ENCODE results near the gene SNRPA.

Gene SNRPA

DNA sequence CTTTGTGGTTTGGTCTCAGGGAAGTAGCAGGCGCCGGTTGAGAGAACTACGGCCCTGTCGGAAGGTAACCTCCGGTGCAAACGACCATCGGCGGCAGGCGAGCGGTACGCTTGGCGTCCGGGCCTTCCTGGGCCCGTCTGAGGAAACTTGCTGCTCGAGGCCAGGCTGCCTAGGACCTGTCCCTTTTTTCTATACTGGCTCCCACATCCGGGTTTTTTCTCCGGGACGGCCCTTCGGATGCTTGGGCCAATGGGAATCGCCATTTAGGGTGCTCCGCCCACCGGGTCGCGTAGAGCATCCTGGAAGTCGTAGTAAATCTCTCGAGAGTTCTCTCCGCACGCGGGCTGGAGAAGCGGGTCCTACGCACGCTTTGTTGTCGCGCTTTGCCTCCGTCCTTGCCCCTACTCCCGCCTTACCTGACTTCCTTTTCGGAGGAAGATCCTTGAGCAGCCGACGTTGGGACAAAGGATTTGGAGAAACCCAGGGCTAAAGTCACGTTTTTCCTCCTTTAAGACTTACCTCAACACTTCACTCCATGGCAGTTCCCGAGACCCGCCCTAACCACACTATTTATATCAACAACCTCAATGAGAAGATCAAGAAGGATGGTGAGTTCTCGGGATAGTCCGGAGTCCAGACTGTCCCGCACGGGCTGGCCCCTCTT is at the start of gene SNRPA:
Gene SNRPA (plus strand): TSS at position 330 of the 664 bp plus-strand sequence. CDS start 206 bp downstream, at position 536.
- Histone ChIP-seq H4K20me1 (ENCODE audit: insufficient read depth, low read length) (peaks cover 18% of the 10 kb centered on the region), H3K4me1 (ENCODE audit: low read length) (peaks cover 45% of the 10 kb centered on the region), H2AFZ (ENCODE audit: low read depth, low read length) (no peak within 1 kb of the TSS; the same call in 1 of the 2 replicates), H3K4me3 (ENCODE audit: low read length) (peak within 1 kb of the TSS; percentile 92), H3K79me2 (ENCODE audit: low read length) (peaks cover 70% of the 10 kb centered on the region), H3K9ac (ENCODE audit: low read length) (peak within 1 kb of the TSS; percentile 97), H3K27me3 (ENCODE audit: low read depth, low read length) (no peaks in the 10 kb centered on the region), H3K9me3 (ENCODE audit: insufficient read depth, low read length) (no peaks in the 10 kb centered on the region), H3K27ac (ENCODE audit: low read length) (peak within 1 kb of the TSS; percentile 80), H3K36me3 (replicated peaks; ENCODE audit: low read depth, low read length) (peaks cover 24% of the 10 kb centered on the region), H3K4me2 (ENCODE audit: low read length) (peak within 1 kb of the TSS; percentile 95)
- TF ChIP-seq, protein P1, sequence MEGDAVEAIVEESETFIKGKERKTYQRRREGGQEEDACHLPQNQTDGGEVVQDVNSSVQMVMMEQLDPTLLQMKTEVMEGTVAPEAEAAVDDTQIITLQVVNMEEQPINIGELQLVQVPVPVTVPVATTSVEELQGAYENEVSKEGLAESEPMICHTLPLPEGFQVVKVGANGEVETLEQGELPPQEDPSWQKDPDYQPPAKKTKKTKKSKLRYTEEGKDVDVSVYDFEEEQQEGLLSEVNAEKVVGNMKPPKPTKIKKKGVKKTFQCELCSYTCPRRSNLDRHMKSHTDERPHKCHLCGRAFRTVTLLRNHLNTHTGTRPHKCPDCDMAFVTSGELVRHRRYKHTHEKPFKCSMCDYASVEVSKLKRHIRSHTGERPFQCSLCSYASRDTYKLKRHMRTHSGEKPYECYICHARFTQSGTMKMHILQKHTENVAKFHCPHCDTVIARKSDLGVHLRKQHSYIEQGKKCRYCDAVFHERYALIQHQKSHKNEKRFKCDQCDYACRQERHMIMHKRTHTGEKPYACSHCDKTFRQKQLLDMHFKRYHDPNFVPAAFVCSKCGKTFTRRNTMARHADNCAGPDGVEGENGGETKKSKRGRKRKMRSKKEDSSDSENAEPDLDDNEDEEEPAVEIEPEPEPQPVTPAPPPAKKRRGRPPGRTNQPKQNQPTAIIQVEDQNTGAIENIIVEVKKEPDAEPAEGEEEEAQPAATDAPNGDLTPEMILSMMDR (IDR thresholded peaks at IDR 0.05; ENCODE audit: low read depth, low read length): no peak
- TF ChIP-seq EZH2phosphoT487 (IDR thresholded peaks at IDR 0.05; ENCODE audit: low read depth): no peak

DNA sequence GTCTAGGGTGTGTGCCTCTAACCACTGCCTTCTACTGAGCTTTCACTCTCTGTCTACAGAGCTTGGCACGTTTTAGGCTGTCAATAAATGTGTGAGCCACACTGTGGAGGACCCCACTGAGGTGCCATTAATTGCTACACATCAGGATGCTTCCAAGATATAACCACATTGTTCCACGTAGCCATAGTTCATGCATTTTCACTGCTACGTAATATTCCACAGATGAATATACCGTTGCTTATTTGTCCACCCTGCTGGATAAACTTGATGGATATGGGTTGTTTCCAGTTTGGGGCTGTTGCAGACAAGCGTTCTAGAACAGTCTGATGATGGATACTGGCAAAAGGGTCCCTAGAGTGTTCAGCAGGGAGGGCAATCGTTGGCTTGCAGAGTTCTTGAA is 49.2 kb upstream of the SNRPA start:
- no peak overlapping the region for H2AFZ ChIP-seq (ENCODE audit: low read depth, low read length)
- TF ChIP-seq, protein P1 (IDR thresholded peaks at IDR 0.05; ENCODE audit: low read depth, low read length): no peak
- no peak for TF ChIP-seq EZH2phosphoT487 (IDR thresholded peaks at IDR 0.05; ENCODE audit: low read depth)
- H3K9me3 ChIP-seq (ENCODE audit: insufficient read depth, low read length): no peaks in the 10 kb centered on the region
- H3K4me3 ChIP-seq (ENCODE audit: low read length): no peak overlapping the region
- H3K27ac ChIP-seq (ENCODE audit: low read length): no peak overlapping the region
- no peak overlapping the region for H3K9ac ChIP-seq (ENCODE audit: low read length)
- peaks cover 28% of the 10 kb centered on the region for H3K36me3 ChIP-seq (replicated peaks; ENCODE audit: low read depth, low read length)
- H3K79me2 ChIP-seq (ENCODE audit: low read length): no peaks in the 10 kb centered on the region
- H4K20me1 ChIP-seq (ENCODE audit: insufficient read depth, low read length): no peaks in the 10 kb centered on the region
- no peak overlapping the region for H3K4me2 ChIP-seq (ENCODE audit: low read length)
- no peaks in the 10 kb centered on the region for H3K4me1 ChIP-seq (ENCODE audit: low read length)
- H3K27me3 ChIP-seq (ENCODE audit: low read depth, low read length): no peaks in the 10 kb centered on the region

DNA sequence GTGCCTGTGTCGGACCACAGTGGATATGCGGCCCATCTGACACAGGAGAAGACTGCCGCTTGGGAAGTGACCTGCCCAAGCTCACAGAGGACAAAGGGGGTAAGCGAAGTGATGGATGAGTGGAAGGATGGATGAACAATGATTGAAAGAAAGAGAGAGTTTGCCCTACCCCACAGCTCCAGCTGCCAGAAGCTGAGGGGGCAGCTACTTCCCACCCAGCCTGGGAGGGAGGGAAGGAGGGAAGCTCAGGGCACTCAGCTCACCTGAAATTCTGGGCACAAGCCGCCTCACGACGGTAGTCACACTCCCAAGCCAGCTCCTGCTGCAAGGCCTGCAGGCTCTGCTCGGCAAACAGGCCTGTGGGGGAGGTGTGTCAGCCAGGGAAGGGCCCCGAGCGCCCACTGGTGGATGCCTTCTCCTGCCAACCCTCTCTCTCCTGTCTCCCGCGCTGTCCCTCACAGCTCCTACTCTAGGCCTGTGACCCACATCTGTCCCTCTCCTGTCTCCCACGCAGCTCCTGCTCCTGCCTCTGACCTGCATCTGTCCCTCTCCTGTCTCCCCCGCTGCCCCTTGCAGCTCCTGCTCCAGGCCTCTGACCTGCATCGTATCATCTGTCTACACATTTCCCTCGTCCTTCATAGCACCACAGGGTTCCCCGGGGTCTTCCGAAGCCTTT is 48.5 kb upstream of the SNRPA start:
- H3K36me3 ChIP-seq (replicated peaks; ENCODE audit: low read depth, low read length): peaks cover 26% of the 10 kb centered on the region
- H3K27ac ChIP-seq (ENCODE audit: low read length): no peak overlapping the region
- H3K4me2 ChIP-seq (ENCODE audit: low read length): no peak overlapping the region
- no peaks in the 10 kb centered on the region for H3K79me2 ChIP-seq (ENCODE audit: low read length)
- no peaks in the 10 kb centered on the region for H4K20me1 ChIP-seq (ENCODE audit: insufficient read depth, low read length)
- no peak overlapping the region for H3K9ac ChIP-seq (ENCODE audit: low read length)
- no peak overlapping the region for H2AFZ ChIP-seq (ENCODE audit: low read depth, low read length)
- no peak overlapping the region for H3K4me3 ChIP-seq (ENCODE audit: low read length)
- H3K9me3 ChIP-seq (ENCODE audit: insufficient read depth, low read length): no peaks in the 10 kb centered on the region
- no peak for TF ChIP-seq EZH2phosphoT487 (IDR thresholded peaks at IDR 0.05; ENCODE audit: low read depth)
- TF ChIP-seq, protein P1 (IDR thresholded peaks at IDR 0.05; ENCODE audit: low read depth, low read length): peak; percentile 15
- no peaks in the 10 kb centered on the region for H3K4me1 ChIP-seq (ENCODE audit: low read length)
- H3K27me3 ChIP-seq (ENCODE audit: low read depth, low read length): no peaks in the 10 kb centered on the region

DNA sequence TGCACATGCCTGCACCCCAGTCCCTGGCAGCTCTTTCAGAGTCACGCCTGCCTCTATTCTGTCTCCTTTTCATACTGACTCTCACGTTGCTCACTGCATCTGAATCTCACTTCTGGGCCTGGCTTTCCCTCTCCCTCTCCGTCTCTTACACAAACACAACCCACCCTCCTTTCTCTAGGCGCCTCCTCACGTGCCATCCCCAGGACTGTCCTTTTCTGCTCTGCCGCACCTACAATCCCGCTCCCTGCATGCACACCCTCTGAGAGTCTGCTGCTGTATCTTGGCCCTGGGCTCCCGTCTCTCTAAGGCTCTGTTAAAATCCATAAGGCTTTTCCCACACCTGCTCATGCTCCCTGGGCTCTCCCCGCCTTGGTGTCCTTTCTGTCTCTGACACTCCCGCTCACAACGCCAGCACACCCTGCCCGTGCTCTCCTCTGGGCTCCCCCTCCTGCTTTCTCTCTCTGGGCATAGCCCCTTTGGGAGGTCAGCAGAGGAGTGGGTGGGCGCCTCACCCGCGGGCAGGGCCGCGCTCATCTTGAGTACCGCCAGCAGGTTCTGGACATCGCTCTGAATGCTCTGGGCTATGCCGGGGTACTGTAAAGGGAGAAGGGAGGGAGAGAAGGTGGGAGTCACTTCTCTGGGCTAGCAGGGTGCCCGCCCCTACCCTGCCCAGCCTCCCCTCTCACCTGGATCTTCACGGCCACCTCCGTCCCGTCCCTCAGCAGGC is 47.8 kb upstream of the SNRPA start:
- Histone ChIP-seq H3K4me3 (ENCODE audit: low read length) (no peak overlapping the region), H3K9me3 (ENCODE audit: insufficient read depth, low read length) (no peaks in the 10 kb centered on the region), H3K4me1 (ENCODE audit: low read length) (no peaks in the 10 kb centered on the region), H3K79me2 (ENCODE audit: low read length) (no peaks in the 10 kb centered on the region), H3K4me2 (ENCODE audit: low read length) (no peak overlapping the region), H3K9ac (ENCODE audit: low read length) (no peak overlapping the region), H4K20me1 (ENCODE audit: insufficient read depth, low read length) (no peaks in the 10 kb centered on the region), H2AFZ (ENCODE audit: low read depth, low read length) (no peak overlapping the region), H3K27me3 (ENCODE audit: low read depth, low read length) (no peaks in the 10 kb centered on the region), H3K36me3 (replicated peaks; ENCODE audit: low read depth, low read length) (peaks cover 31% of the 10 kb centered on the region), H3K27ac (ENCODE audit: low read length) (no peak overlapping the region)
- TF ChIP-seq, protein P1 (IDR thresholded peaks at IDR 0.05; ENCODE audit: low read depth, low read length): no peak
- no peak for TF ChIP-seq EZH2phosphoT487 (IDR thresholded peaks at IDR 0.05; ENCODE audit: low read depth)

All from OCI-LY3 (cell line).